Measurements from ENCODE around the gene NPRL2.
A peak's percentile ranks its signal among the peaks of the same experiment; 100 is the strongest.

The NPRL2 gene

DNA sequence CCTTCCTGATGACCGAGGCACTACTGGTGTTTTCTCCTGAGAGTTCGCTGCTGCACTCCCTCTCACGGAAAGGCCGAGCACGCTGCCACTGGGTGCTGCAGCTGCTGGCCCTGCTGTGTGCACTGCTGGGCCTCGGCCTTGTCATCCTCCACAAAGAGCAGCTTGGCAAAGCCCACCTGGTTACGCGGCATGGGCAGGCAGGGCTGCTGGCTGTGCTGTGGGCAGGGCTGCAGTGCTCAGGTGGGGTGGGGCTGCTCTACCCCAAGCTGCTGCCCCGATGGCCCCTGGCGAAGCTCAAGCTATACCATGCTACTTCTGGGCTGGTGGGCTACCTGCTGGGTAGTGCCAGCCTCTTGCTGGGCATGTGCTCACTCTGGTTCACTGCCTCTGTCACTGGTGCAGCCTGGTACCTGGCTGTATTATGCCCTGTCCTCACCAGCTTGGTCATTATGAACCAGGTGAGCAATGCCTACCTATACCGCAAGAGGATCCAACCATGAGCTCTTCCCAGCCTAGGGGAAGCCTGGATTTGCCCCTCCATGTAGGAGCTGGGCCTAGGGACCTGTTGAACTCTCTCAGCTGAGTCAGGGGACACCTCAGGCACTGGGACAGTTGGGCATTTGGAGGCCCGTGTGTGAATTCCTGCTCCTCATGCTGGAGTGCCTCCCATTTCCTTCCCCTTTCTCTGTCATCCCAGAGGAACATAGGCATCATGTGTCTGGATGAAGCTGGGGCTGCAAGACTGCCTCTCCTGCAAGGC is 2.9 kb upstream of the NPRL2 start:
- no peak overlapping the region for H3K4me2 ChIP-seq (ENCODE audit: low read length)
- H2AFZ ChIP-seq (ENCODE audit: low read length): no peak overlapping the region
- H3K27me3 ChIP-seq (ENCODE audit: insufficient read depth, low read length): no peaks in the 10 kb centered on the region
- no peak overlapping the region for H3K4me3 ChIP-seq (ENCODE audit: low read depth, low read length, poor library complexity, severe bottlenecking)
- H3K9ac ChIP-seq (ENCODE audit: low read length): no peak overlapping the region
- H3K4me1 ChIP-seq (ENCODE audit: insufficient read depth, low read length, severe bottlenecking): peaks cover 54% of the 10 kb centered on the region
- peaks cover 38% of the 10 kb centered on the region; the same call in 1 of the 2 replicates for H3K36me3 ChIP-seq (ENCODE audit: insufficient read depth, low read length)
- TF ChIP-seq CTCF (IDR thresholded peaks at IDR 0.05; ENCODE audit: low read length) (no peak), EZH2 (IDR thresholded peaks at IDR 0.05; ENCODE audit: borderline replicate concordance, low read length) (no peak)
- H4K20me1 ChIP-seq (ENCODE audit: insufficient read depth, low read length): no peaks in the 10 kb centered on the region
- H3K9me3 ChIP-seq (ENCODE audit: low read length): no peaks in the 10 kb centered on the region
- H3F3A ChIP-seq (ENCODE audit: insufficient read depth, low read length): no peaks in the 10 kb centered on the region
- no peaks in the 10 kb centered on the region for H3K9me2 ChIP-seq (ENCODE audit: low read depth, low read length)
- H3K27ac ChIP-seq (ENCODE audit: low read depth, low read length, poor library complexity, severe bottlenecking): no peak overlapping the region
- H3K79me2 ChIP-seq (ENCODE audit: insufficient read depth, low read length): no peaks in the 10 kb centered on the region

GRCh38 chr3:50352781-50353180 is 2.2 kb upstream of the NPRL2 start:
- H3K4me2 ChIP-seq (ENCODE audit: low read length): no peak overlapping the region
- H3K79me2 ChIP-seq (ENCODE audit: insufficient read depth, low read length): no peaks in the 10 kb centered on the region
- peaks cover 45% of the 10 kb centered on the region; the same call in 1 of the 2 replicates for H3K36me3 ChIP-seq (ENCODE audit: insufficient read depth, low read length)
- H4K20me1 ChIP-seq (ENCODE audit: insufficient read depth, low read length): no peaks in the 10 kb centered on the region
- peak; percentile 42; the same call in 1 of the 2 replicates for TF ChIP-seq CTCF (IDR thresholded peaks at IDR 0.05; ENCODE audit: low read length)
- TF ChIP-seq EZH2 (IDR thresholded peaks at IDR 0.05; ENCODE audit: borderline replicate concordance, low read length): no peak
- H3K9me2 ChIP-seq (ENCODE audit: low read depth, low read length): no peaks in the 10 kb centered on the region
- H3K9me3 ChIP-seq (ENCODE audit: low read length): no peaks in the 10 kb centered on the region
- no peak overlapping the region for H3K4me3 ChIP-seq (ENCODE audit: low read depth, low read length, poor library complexity, severe bottlenecking)
- H3K27ac ChIP-seq (ENCODE audit: low read depth, low read length, poor library complexity, severe bottlenecking): no peak overlapping the region
- no peaks in the 10 kb centered on the region for H3F3A ChIP-seq (ENCODE audit: insufficient read depth, low read length)
- H3K4me1 ChIP-seq (ENCODE audit: insufficient read depth, low read length, severe bottlenecking): peaks cover 47% of the 10 kb centered on the region
- H3K27me3 ChIP-seq (ENCODE audit: insufficient read depth, low read length): no peaks in the 10 kb centered on the region
- no peak overlapping the region for H2AFZ ChIP-seq (ENCODE audit: low read length)
- no peak overlapping the region for H3K9ac ChIP-seq (ENCODE audit: low read length)

- no peaks in the 10 kb centered on the region for H3K27me3 ChIP-seq (ENCODE audit: insufficient read depth, low read length)
- peak overlapping the region; percentile 86 for H3K9ac ChIP-seq (ENCODE audit: low read length)
- no peak for TF ChIP-seq EZH2 (IDR thresholded peaks at IDR 0.05; ENCODE audit: borderline replicate concordance, low read length)
- TF ChIP-seq CTCF (IDR thresholded peaks at IDR 0.05; ENCODE audit: low read length): no peak
- H3K79me2 ChIP-seq (ENCODE audit: insufficient read depth, low read length): no peaks in the 10 kb centered on the region
- peaks cover 50% of the 10 kb centered on the region; the same call in 1 of the 2 replicates for H3K36me3 ChIP-seq (ENCODE audit: insufficient read depth, low read length)
- H3K4me1 ChIP-seq (ENCODE audit: insufficient read depth, low read length, severe bottlenecking): peaks cover 33% of the 10 kb centered on the region
- no peaks in the 10 kb centered on the region for H3F3A ChIP-seq (ENCODE audit: insufficient read depth, low read length)
- no peak overlapping the region for H3K27ac ChIP-seq (ENCODE audit: low read depth, low read length, poor library complexity, severe bottlenecking)
- H3K9me3 ChIP-seq (ENCODE audit: low read length): no peaks in the 10 kb centered on the region
- no peak overlapping the region for H2AFZ ChIP-seq (ENCODE audit: low read length)
- peak overlapping the region; percentile 88 for H3K4me2 ChIP-seq (ENCODE audit: low read length)
- no peaks in the 10 kb centered on the region for H3K9me2 ChIP-seq (ENCODE audit: low read depth, low read length)
- H3K4me3 ChIP-seq (ENCODE audit: low read depth, low read length, poor library complexity, severe bottlenecking): peak overlapping the region; percentile 76
- no peaks in the 10 kb centered on the region for H4K20me1 ChIP-seq (ENCODE audit: insufficient read depth, low read length)
Measured at GRCh38 chr3:50351323-50351697, 735 bp upstream of the NPRL2 start.

Data from OCI-LY1 (cell line).